Liver (tissue), 9 donors: ENCODE data around the gene LDB2. TPM values are rescaled to one million over a fixed set of nuclear protein-coding genes. Genes with fewer than 3 reads are reported as not detected.
A peak's percentile ranks its signal among the peaks of the same experiment; 100 is the strongest.

Experiments
- DNase-seq: peaks from one replicate; pipeline ENCODE4 v3.0.0-alpha.2; 2017; ENCODE audit warnings: low spot score
- H3K27ac ChIP-seq, 2 donors: one replicate each; pipeline ENCODE4 v1.7.0; 2013; ENCODE audit warnings: inconsistent platforms in 2 of 2, low read length in 2 of 2, control low read depth in 1 of 2, low read depth in 1 of 2, mild to moderate bottlenecking in 1 of 2
- H3K27me3 ChIP-seq, 4 donors: one replicate each; pipeline versions ENCODE4 v1.6.1 to v1.7.0; 2013; ENCODE audit warnings: low read length in 3 of 4, inconsistent platforms in 1 of 4, mild to moderate bottlenecking in 1 of 4, moderate library complexity in 1 of 4; ENCODE audit not compliant: control insufficient read depth in 4 of 4, insufficient read depth in 4 of 4
- H3K36me3 ChIP-seq, 4 donors: one replicate each; pipeline versions ENCODE4 v1.6.1 to v1.7.0; 2013; ENCODE audit warnings: low read length in 3 of 4, mild to moderate bottlenecking in 3 of 4, low read depth in 1 of 4, moderate library complexity in 1 of 4; ENCODE audit not compliant: control insufficient read depth in 4 of 4, insufficient read depth in 3 of 4
- H3K4me1 ChIP-seq, 4 donors: one replicate each; pipeline versions ENCODE4 v1.6.1 to v1.7.0; 2013; ENCODE audit warnings: low read length in 3 of 4, mild to moderate bottlenecking in 3 of 4, moderate library complexity in 1 of 4; ENCODE audit not compliant: control insufficient read depth in 4 of 4, insufficient read depth in 4 of 4
- H3K4me3 ChIP-seq, 3 donors: one replicate each; pipeline versions ENCODE4 v1.6.1 to v1.7.0; 2013; ENCODE audit warnings: low read length in 3 of 3, control low read depth in 1 of 3, low read depth in 1 of 3, mild to moderate bottlenecking in 1 of 3
- H3K9ac ChIP-seq, 2 donors: one replicate each; pipeline ENCODE4 v1.7.0; 2013; ENCODE audit warnings: low read length in 2 of 2, mild to moderate bottlenecking in 2 of 2, moderate library complexity in 2 of 2, control low read depth in 1 of 2, low read depth in 1 of 2
- H3K9me3 ChIP-seq, 4 donors: one replicate each; pipeline versions ENCODE4 v1.6.1 to v1.7.0; 2013; ENCODE audit warnings: low read length in 3 of 4; ENCODE audit not compliant: control insufficient read depth in 4 of 4
- EGR1 ChIP-seq, 2 donors: IDR thresholded peaks; 2 replicates each; pipeline ENCODE4 v1.6.1; 2016 to 2018; ENCODE audit warnings: antibody characterized with exemption in 2 of 2, low read depth in 2 of 2
- FOXA1 ChIP-seq: IDR thresholded peaks from 2 replicates; pipeline ENCODE4 v1.6.1; 2016; ENCODE audit warnings: antibody characterized with exemption
- FOXA2 ChIP-seq: IDR thresholded peaks from 2 replicates; pipeline ENCODE4 v1.6.1; 2016; ENCODE audit warnings: antibody characterized with exemption
- GABPA ChIP-seq, 2 donors: IDR thresholded peaks in 1 of 2; conservative IDR thresholded peaks in 1 of 2; 2 replicates each; pipeline ENCODE4 v1.6.1; 2016; ENCODE audit warnings: antibody characterized with exemption in 2 of 2, mild to moderate bottlenecking in 1 of 2, moderate library complexity in 1 of 2
- HNF4A ChIP-seq, 2 donors: conservative IDR thresholded peaks; 2 replicates each; pipeline ENCODE4 v1.6.1; 2016; ENCODE audit warnings: antibody characterized with exemption in 2 of 2, mild to moderate bottlenecking in 2 of 2
- HNF4G ChIP-seq: IDR thresholded peaks from 2 replicates; pipeline ENCODE4 v1.6.1; 2016; ENCODE audit warnings: antibody characterized with exemption
- JUND ChIP-seq, 2 donors: IDR thresholded peaks; 2 replicates each; pipeline ENCODE4 v1.6.1; 2016; ENCODE audit warnings: antibody characterized with exemption in 2 of 2
- NR2F2 ChIP-seq: IDR thresholded peaks from 2 replicates; pipeline ENCODE4 v1.6.1; 2016; ENCODE audit warnings: antibody characterized with exemption
- RAD21 ChIP-seq, 2 donors: IDR thresholded peaks; 2 replicates each; pipeline ENCODE4 v1.6.1; 2016; ENCODE audit warnings: antibody characterized with exemption in 2 of 2, mild to moderate bottlenecking in 2 of 2
- RXRA ChIP-seq, 2 donors: IDR thresholded peaks; 2 replicates each; pipeline ENCODE4 v1.6.1; 2017 to 2018; ENCODE audit warnings: antibody characterized with exemption in 2 of 2, mild to moderate bottlenecking in 1 of 2
- SP1 ChIP-seq: IDR thresholded peaks from 2 replicates; pipeline ENCODE4 v1.6.1; 2018; ENCODE audit warnings: antibody characterized with exemption, mild to moderate bottlenecking
- TAF1 ChIP-seq: conservative IDR thresholded peaks from 2 replicates; pipeline ENCODE4 v1.6.1; 2016; ENCODE audit warnings: antibody characterized with exemption, mild to moderate bottlenecking
- YY1 ChIP-seq: IDR thresholded peaks from 2 replicates; pipeline ENCODE4 v1.6.1; 2016; ENCODE audit warnings: antibody characterized with exemption, mild to moderate bottlenecking
- WGBS: extraction: QIAGEN DNeasy Blood & Tissue Kit; methylation state at CpG from one replicate; pipeline ENCODE4 v1.1.7; 2013; 5-methylcytosine and 5-hydroxymethylcytosine counted together
- polyA plus RNA-seq, 2 donors: library from polyadenylated mRNA; stranded (reverse) in 1 of 2; unstranded in 1 of 2; fragments of 200-250 nt in 1 of 2; fragments of >200 nt in 1 of 2; fragmentation: Nextera tagmentation in 1 of 2; extraction: Ambion mirVana in 1 of 2; gene quantifications; one replicate each; pipeline versions ENCODE4 v1.2.1 to v1.2.3, GENCODE V29; 2013 to 2015
- total RNA-seq, 2 donors: library from RNA; depleted of rRNA; stranded (reverse); fragments of >200 nt; gene quantifications; one replicate each; pipeline ENCODE4 v1.2.3, GENCODE V29; 2014
- TF ChIP-seq, protein P1 (sequence below): IDR thresholded peaks from 2 replicates; pipeline ENCODE4 v1.6.1; 2016; ENCODE audit warnings: antibody characterized with exemption
- TF ChIP-seq, protein P2 (sequence below): fragments of 150-350 bp; IDR thresholded peaks from 2 replicates; pipeline ENCODE4 v1.5.1; 2017; ENCODE audit warnings: improper control_type of control experiment, low read depth, low read length; ENCODE audit not compliant: missing input control
- TF ChIP-seq, protein P3 (sequence below): IDR thresholded peaks from 2 replicates; pipeline ENCODE4 v1.6.1; 2016; ENCODE audit warnings: antibody characterized with exemption
- donor health status: healthy.
- donor health status: healthy.
- donor health status: healthy.
- donor health status: healthy.
- donor health status: healthy.

Gene LDB2
- total and polyA plus RNA-seq, 4 donors = 7.4 to 31.9 (median 16.8) TPM

GRCh38 chr4:16669036-16669435 lies 229.4 kb downstream of the LDB2 start:
- no peaks in the 10 kb centered on the region for H3K4me1 ChIP-seq
- no peak overlapping the region for H3K27ac ChIP-seq
- H3K9me3 ChIP-seq = no peaks in the 10 kb centered on the region
- DNase-seq = no peak
- H3K27me3 ChIP-seq = no peaks in the 10 kb centered on the region
- H3K4me3 ChIP-seq = no peak overlapping the region
- TF ChIP-seq JUND (IDR thresholded peaks at IDR 0.05) (no peak), RXRA (IDR thresholded peaks at IDR 0.05) (no peak), NR2F2 (peak; percentile 90)
- TF ChIP-seq, protein P1, sequence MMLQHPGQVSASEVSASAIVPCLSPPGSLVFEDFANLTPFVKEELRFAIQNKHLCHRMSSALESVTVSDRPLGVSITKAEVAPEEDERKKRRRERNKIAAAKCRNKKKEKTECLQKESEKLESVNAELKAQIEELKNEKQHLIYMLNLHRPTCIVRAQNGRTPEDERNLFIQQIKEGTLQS = no peak
- H3K9ac ChIP-seq = no peak overlapping the region
- no peaks in the 10 kb centered on the region for H3K36me3 ChIP-seq

- Histone ChIP-seq H3K27me3 (no peaks in the 10 kb centered on the region), H3K27ac (no peak overlapping the region), H3K36me3 (no peaks in the 10 kb centered on the region), H3K9me3 (no peaks in the 10 kb centered on the region), H3K4me1 (no peaks in the 10 kb centered on the region), H3K9ac (no peak overlapping the region), H3K4me3 (no peak overlapping the region)
- WGBS = 72% methylated on average over 1 of the region's 1 CpG
- no peak for TF ChIP-seq NR2F2
- no peak for TF ChIP-seq HNF4A (conservative IDR thresholded peaks at IDR 0.05)
- TF ChIP-seq GABPA (IDR thresholded peaks at IDR 0.05 in 1 of 2, conservative IDR thresholded peaks at IDR 0.05 in 1 of 2) = no peak
- TF ChIP-seq RXRA (IDR thresholded peaks at IDR 0.05) = no peak
- TF ChIP-seq, protein P2, sequence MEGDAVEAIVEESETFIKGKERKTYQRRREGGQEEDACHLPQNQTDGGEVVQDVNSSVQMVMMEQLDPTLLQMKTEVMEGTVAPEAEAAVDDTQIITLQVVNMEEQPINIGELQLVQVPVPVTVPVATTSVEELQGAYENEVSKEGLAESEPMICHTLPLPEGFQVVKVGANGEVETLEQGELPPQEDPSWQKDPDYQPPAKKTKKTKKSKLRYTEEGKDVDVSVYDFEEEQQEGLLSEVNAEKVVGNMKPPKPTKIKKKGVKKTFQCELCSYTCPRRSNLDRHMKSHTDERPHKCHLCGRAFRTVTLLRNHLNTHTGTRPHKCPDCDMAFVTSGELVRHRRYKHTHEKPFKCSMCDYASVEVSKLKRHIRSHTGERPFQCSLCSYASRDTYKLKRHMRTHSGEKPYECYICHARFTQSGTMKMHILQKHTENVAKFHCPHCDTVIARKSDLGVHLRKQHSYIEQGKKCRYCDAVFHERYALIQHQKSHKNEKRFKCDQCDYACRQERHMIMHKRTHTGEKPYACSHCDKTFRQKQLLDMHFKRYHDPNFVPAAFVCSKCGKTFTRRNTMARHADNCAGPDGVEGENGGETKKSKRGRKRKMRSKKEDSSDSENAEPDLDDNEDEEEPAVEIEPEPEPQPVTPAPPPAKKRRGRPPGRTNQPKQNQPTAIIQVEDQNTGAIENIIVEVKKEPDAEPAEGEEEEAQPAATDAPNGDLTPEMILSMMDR = no peak
- TF ChIP-seq RAD21 (IDR thresholded peaks at IDR 0.05) = no peak
- no peak for TF ChIP-seq FOXA1
- no peak for TF ChIP-seq YY1
- TF ChIP-seq, protein P1 = no peak
- TF ChIP-seq TAF1 = no peak
- no peak for TF ChIP-seq JUND (IDR thresholded peaks at IDR 0.05)
- TF ChIP-seq, protein P3, sequence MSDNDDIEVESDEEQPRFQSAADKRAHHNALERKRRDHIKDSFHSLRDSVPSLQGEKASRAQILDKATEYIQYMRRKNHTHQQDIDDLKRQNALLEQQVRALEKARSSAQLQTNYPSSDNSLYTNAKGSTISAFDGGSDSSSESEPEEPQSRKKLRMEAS = no peak
- TF ChIP-seq HNF4G = no peak
- no peak for DNase-seq
Measured at GRCh38 chr4:16668488-16668887, 230.0 kb downstream of the LDB2 start.

- DNase-seq = no peak
- TF ChIP-seq GABPA (IDR thresholded peaks at IDR 0.05 in 1 of 2, conservative IDR thresholded peaks at IDR 0.05 in 1 of 2) (no peak), FOXA1 (no peak), HNF4A (conservative IDR thresholded peaks at IDR 0.05) (no peak), FOXA2 (no peak), RAD21 (IDR thresholded peaks at IDR 0.05) (no peak), TAF1 (no peak), RXRA (IDR thresholded peaks at IDR 0.05) (no peak), EGR1 (IDR thresholded peaks at IDR 0.05; ENCODE audit: low read depth in 2 of 2) (no peak), SP1 (no peak), YY1 (no peak), HNF4G (no peak)
- TF ChIP-seq, protein P2 = no peak
- TF ChIP-seq, protein P1 = no peak
- Histone ChIP-seq H3K27ac (no peak overlapping the region), H3K4me3 (no peak overlapping the region), H3K36me3 (no peaks in the 10 kb centered on the region), H3K9ac (no peak overlapping the region), H3K9me3 (no peaks in the 10 kb centered on the region), H3K4me1 (no peaks in the 10 kb centered on the region), H3K27me3 (no peaks in the 10 kb centered on the region)
- 84% methylated on average over 3 of the region's 3 CpGs for WGBS
Measured at GRCh38 chr4:16667464-16667863, 231.0 kb downstream of the LDB2 start.
